GM12878 (cell line): ENCODE data around the gene COL9A3. TPM values are rescaled to one million over a fixed set of nuclear protein-coding genes. Genes with fewer than 3 reads are reported as not detected.

Experiments
- ATAC-seq: fragments of 200-7000 bp; cut with Tn5 transposase; 3 replicates; pipeline ENCODE4 v1.9.1; 2020; ENCODE audit warnings: mild to moderate bottlenecking, moderate library complexity
- BruUV-seq: library from RNA; stranded (reverse); fragments of 400-500 nt; replicated peaks from 2 replicates; lab custom pipeline; 2021; lab: Mats Ljungman, UMichigan
- CTCF ChIA-PET: fragments of 300-600 bp; sonication (Branson Sonifier 250); formaldehyde crosslinking; extraction: SDS; loops from one replicate; lab custom pipeline; 2021; ENCODE audit warnings: inconsistent platforms; lab: Yijun Ruan, JAX
- POLR2A ChIA-PET: fragments of 350-600 bp; formaldehyde crosslinking; extraction: SDS; loops from one replicate; lab custom pipeline; 2021; ENCODE audit warnings: inconsistent platforms; lab: Charles Lee
- RAD21 ChIA-PET: fragments of 300-600 bp; sonication (Branson Sonifier 250); formaldehyde crosslinking; loops from one replicate; lab custom pipeline; 2023; ENCODE audit warnings: antibody characterized with exemption; ENCODE audit not compliant: unreplicated experiment; lab: Charles Lee
- SMC1A ChIA-PET: fragments of 300-600 bp; sonication (Branson Sonifier 250); formaldehyde crosslinking; loops from one replicate; lab custom pipeline; 2023; ENCODE audit not compliant: unreplicated experiment, uncharacterized antibody; lab: Charles Lee
- DNase-seq: peaks from one replicate; pipeline ENCODE4 v3.0.0-alpha.2; 2011; ENCODE audit warnings: low read depth, low spot score
- FAIRE-seq: peaks from 3 replicates; lab custom pipeline; 2011; peaks lifted over from hg19 to GRCh38; lab: Jason Lieb, UNC
- H2AFZ ChIP-seq: 2 replicates; pipeline ENCODE4 v1.6.0; 2011; ENCODE audit warnings: low read depth, low read length, control low read depth; ENCODE audit not compliant: control insufficient read depth
- H3K27ac ChIP-seq: 2 replicates; pipeline ENCODE4 v1.5.1; 2011; ENCODE audit warnings: control low read depth; ENCODE audit not compliant: control insufficient read depth, insufficient read depth
- H3K27me3 ChIP-seq, 2 experiments: replicated peaks in 1 of 2; 2 replicates each; pipeline versions ENCODE4 v1.6.0 to v1.6.1; 2011; ENCODE audit warnings: low read length in 1 of 2; ENCODE audit not compliant: control insufficient read depth in 2 of 2, insufficient read depth in 2 of 2
- H3K36me3 ChIP-seq, 2 experiments: 2 replicates each; pipeline ENCODE4 v1.5.1; 2011; ENCODE audit warnings: low read length in 1 of 2; ENCODE audit not compliant: control insufficient read depth in 2 of 2, insufficient read depth in 2 of 2
- H3K4me1 ChIP-seq: 2 replicates; pipeline ENCODE4 v1.6.1; 2011; ENCODE audit warnings: mild to moderate bottlenecking, low read length, moderate library complexity, mixed read lengths; ENCODE audit not compliant: control insufficient read depth, insufficient read depth
- H3K4me2 ChIP-seq: 2 replicates; pipeline ENCODE4 v1.6.0; 2011; ENCODE audit warnings: control low read depth; ENCODE audit not compliant: control insufficient read depth, insufficient read depth
- H3K4me3 ChIP-seq: fragments of 200-600 bp; sonication (generic); 2 replicates; pipeline ENCODE4 v1.5.1; 2016
- H3K79me2 ChIP-seq: 2 replicates; pipeline ENCODE4 v1.6.0; 2011; ENCODE audit warnings: low read length; ENCODE audit not compliant: control insufficient read depth, insufficient read depth
- H3K9ac ChIP-seq: 2 replicates; pipeline ENCODE4 v1.8.0; 2011; ENCODE audit warnings: low read length, control low read depth, mixed read lengths; ENCODE audit not compliant: control insufficient read depth, insufficient read depth
- H3K9me3 ChIP-seq: replicated peaks from 3 replicates; pipeline ENCODE4 v1.5.1; 2011; ENCODE audit warnings: mild to moderate bottlenecking, low read length; ENCODE audit not compliant: control insufficient read depth, insufficient read depth
- H4K20me1 ChIP-seq: 2 replicates; pipeline ENCODE4 v1.6.0; 2011; ENCODE audit not compliant: control insufficient read depth, insufficient read depth
- BHLHE40 ChIP-seq, 2 experiments: fragments of 450-650 bp in 1 of 2; IDR thresholded peaks; 2 replicates each; pipeline ENCODE4 v1.6.1; 2011 to 2017; ENCODE audit warnings: low read depth in 2 of 2, borderline replicate concordance in 1 of 2, improper control_type of control experiment in 1 of 2, low read length in 1 of 2, mild to moderate bottlenecking in 1 of 2
- EGR1 ChIP-seq, 2 experiments: IDR thresholded peaks; 1 replicate in 1 of 2; 2 replicates in 1 of 2; pipeline ENCODE4 v1.6.1; 2011 to 2012; ENCODE audit warnings: low read depth in 2 of 2, low read length in 2 of 2, borderline replicate concordance in 1 of 2, mild to moderate bottlenecking in 1 of 2, moderate library complexity in 1 of 2
- ETV6 ChIP-seq, 2 experiments: fragments of 450-650 bp in 1 of 2; IDR thresholded peaks in 1 of 2; conservative IDR thresholded peaks in 1 of 2; 2 replicates each; pipeline ENCODE4 v1.6.1; 2014; ENCODE audit warnings: antibody characterized with exemption in 1 of 2, borderline replicate concordance in 1 of 2, low read depth in 1 of 2, mild to moderate bottlenecking in 1 of 2, moderate library complexity in 1 of 2
- GABPA ChIP-seq: IDR thresholded peaks from 2 replicates; pipeline ENCODE4 v1.6.1; 2014; ENCODE audit warnings: antibody characterized with exemption, low read depth, mild to moderate bottlenecking, inconsistent platforms
- MEF2B ChIP-seq: fragments of 450-650 bp; IDR thresholded peaks from 2 replicates; pipeline ENCODE4 v1.6.1; 2018; ENCODE audit warnings: mild to moderate bottlenecking, moderate library complexity; ENCODE audit not compliant: partially characterized antibody, poor library complexity, severe bottlenecking
- NBN ChIP-seq: fragments of 450-650 bp; IDR thresholded peaks from 2 replicates; pipeline ENCODE4 v1.6.1; 2016
- SREBF2 ChIP-seq: IDR thresholded peaks from 2 replicates; pipeline ENCODE4 v1.6.1; 2012; ENCODE audit warnings: mild to moderate bottlenecking, low read length
- TAF1 ChIP-seq: IDR thresholded peaks from 2 replicates; pipeline ENCODE4 v1.6.1; 2011; ENCODE audit warnings: mild to moderate bottlenecking, low read depth, low read length, borderline replicate concordance
- YY1 ChIP-seq: IDR thresholded peaks from 2 replicates; pipeline ENCODE4 v1.6.1; 2011; ENCODE audit warnings: low read depth, mild to moderate bottlenecking, low read length
- ZNF384 ChIP-seq: IDR thresholded peaks from 2 replicates; pipeline ENCODE4 v1.6.1; 2012; ENCODE audit warnings: low read depth, mild to moderate bottlenecking, low read length, improper control_type of control experiment, borderline replicate concordance
- WGBS: methylation state at CpG from one replicate; pipeline ENCODE4 v1.1.6; 2016; ENCODE audit warnings: low lambda C conversion rate; ENCODE audit not compliant: insufficient replicate concordance, insufficient coverage; ENCODE audit errors: missing lambda C conversion rate; 5-methylcytosine and 5-hydroxymethylcytosine counted together
- in situ Hi-C: fragments of 300-500 bp; cut with MboI; formaldehyde crosslinking; loops from 9 replicates; pipeline ENCODE4 v1.14.3; 2018; ENCODE audit warnings: mixed read lengths
- intact Hi-C: fragments of 100-400 bp; cut with micrococcal nuclease; formaldehyde crosslinking; loops from one replicate; pipeline ENCODE4 v1.14.2; 2022; ENCODE audit not compliant: unreplicated experiment
- polyA plus RNA-seq, 11 experiments: library from polyadenylated mRNA; depleted of rRNA in 4 of 11; unstranded in 6 of 11; stranded (reverse) in 5 of 11; fragments of >200 nt; fragmentation: Nextera tagmentation in 4 of 11; fragmentation: Illumina TruSeq in 1 of 11; extraction: Ambion mirVana in 4 of 11; extraction: Trizol in 1 of 11; gene quantifications; 1 replicate in 1 of 11; 2 replicates in 10 of 11; pipeline versions ENCODE4 v1.2.1 to v1.2.3, GENCODE V29; 2011 to 2016; ENCODE audit warnings: inconsistent platforms in 2 of 11, missing spikeins in 2 of 11, low read depth in 1 of 11
- total RNA-seq, 4 experiments: library from RNA; depleted of rRNA in 3 of 4; stranded (reverse); fragments of >200 nt in 3 of 4; fragmentation: Illumina TruSeq in 1 of 4; extraction: Trizol in 1 of 4; gene quantifications; 2 replicates each; pipeline versions ENCODE4 v1.2.1 to v1.2.3, GENCODE V29; 2013 to 2021
- TF ChIP-seq, protein P1 (sequence below): IDR thresholded peaks from 2 replicates; pipeline ENCODE4 v1.6.1; 2011; ENCODE audit warnings: low read depth, low read length, improper control_type of control experiment, borderline replicate concordance
- TF ChIP-seq, protein P2 (sequence below): fragments of 450-650 bp; conservative IDR thresholded peaks from 2 replicates; pipeline ENCODE4 v1.6.1; 2017; ENCODE audit warnings: mild to moderate bottlenecking, moderate library complexity
- TF ChIP-seq, protein P3 (sequence below): fragments of 450-650 bp; IDR thresholded peaks from 2 replicates; pipeline ENCODE4 v1.6.1; 2017; ENCODE audit warnings: borderline replicate concordance

COL9A3 gene
- total and polyA plus RNA-seq, 10 of the 15 experiments (the other 5 are each of a cell fraction or from before 2014, with no cell fraction given), result 0.09 to 1.7 (median 0.63) TPM; not detected in 1

DNA sequence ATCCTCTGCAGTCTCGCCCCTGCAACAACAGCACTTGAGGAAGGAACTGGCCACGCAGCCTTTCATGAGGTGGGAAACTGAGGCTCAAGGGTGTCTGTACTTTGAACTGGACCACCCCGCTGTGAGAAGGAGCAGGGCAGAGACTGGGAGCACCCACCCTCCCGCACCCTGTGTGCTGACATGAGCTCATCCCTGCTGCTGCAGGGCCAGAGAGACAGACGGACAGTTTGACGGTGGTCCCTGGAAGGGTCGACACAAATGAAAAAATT is 37.5 kb upstream of the COL9A3 start:
- no peak for FAIRE-seq
- H3K4me2 ChIP-seq, result no peak overlapping the region
- H3K9me3 ChIP-seq, result no peaks in the 10 kb centered on the region; the same call in 2 of the 3 replicates
- CTCF ChIA-PET, result interaction anchor here (1.0 kb wide), 1 partner anchor 12 kb away, joined by 3 read pairs; no protein-coding TSS in a partner anchor
- DNase-seq, result no peak
- WGBS, result 79% methylated on average over 7 of the region's 7 CpGs
- no TSS peak for BruUV-seq
- H3K9ac ChIP-seq, result no peak overlapping the region
- H2AFZ ChIP-seq, result no peak overlapping the region
- H4K20me1 ChIP-seq, result no peaks in the 10 kb centered on the region
- no peak for TF ChIP-seq SREBF2
- no peak for TF ChIP-seq NBN
- TF ChIP-seq MEF2B, result no peak
- TF ChIP-seq, protein P1, sequence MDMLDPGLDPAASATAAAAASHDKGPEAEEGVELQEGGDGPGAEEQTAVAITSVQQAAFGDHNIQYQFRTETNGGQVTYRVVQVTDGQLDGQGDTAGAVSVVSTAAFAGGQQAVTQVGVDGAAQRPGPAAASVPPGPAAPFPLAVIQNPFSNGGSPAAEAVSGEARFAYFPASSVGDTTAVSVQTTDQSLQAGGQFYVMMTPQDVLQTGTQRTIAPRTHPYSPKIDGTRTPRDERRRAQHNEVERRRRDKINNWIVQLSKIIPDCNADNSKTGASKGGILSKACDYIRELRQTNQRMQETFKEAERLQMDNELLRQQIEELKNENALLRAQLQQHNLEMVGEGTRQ, result no peak
- TF ChIP-seq YY1, result no peak
- no peak for TF ChIP-seq BHLHE40 (IDR thresholded peaks at IDR 0.05; ENCODE audit: borderline replicate concordance in 1 of 2, low read depth in 2 of 2, low read length in 1 of 2)
- no peak for TF ChIP-seq GABPA
- no peak for TF ChIP-seq ZNF384
- no peak for TF ChIP-seq TAF1
- no peak for TF ChIP-seq EGR1 (IDR thresholded peaks at IDR 0.05; ENCODE audit: borderline replicate concordance in 1 of 2, low read depth in 2 of 2, low read length in 2 of 2)
- TF ChIP-seq, protein P2, sequence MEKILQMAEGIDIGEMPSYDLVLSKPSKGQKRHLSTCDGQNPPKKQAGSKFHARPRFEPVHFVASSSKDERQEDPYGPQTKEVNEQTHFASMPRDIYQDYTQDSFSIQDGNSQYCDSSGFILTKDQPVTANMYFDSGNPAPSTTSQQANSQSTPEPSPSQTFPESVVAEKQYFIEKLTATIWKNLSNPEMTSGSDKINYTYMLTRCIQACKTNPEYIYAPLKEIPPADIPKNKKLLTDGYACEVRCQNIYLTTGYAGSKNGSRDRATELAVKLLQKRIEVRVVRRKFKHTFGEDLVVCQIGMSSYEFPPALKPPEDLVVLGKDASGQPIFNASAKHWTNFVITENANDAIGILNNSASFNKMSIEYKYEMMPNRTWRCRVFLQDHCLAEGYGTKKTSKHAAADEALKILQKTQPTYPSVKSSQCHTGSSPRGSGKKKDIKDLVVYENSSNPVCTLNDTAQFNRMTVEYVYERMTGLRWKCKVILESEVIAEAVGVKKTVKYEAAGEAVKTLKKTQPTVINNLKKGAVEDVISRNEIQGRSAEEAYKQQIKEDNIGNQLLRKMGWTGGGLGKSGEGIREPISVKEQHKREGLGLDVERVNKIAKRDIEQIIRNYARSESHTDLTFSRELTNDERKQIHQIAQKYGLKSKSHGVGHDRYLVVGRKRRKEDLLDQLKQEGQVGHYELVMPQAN, result no peak
- TF ChIP-seq ETV6 (conservative IDR thresholded peaks at IDR 0.05 in 1 of 2, IDR thresholded peaks at IDR 0.05 in 1 of 2; ENCODE audit: borderline replicate concordance in 1 of 2, low read depth in 1 of 2), result no peak
- TF ChIP-seq, protein P3, sequence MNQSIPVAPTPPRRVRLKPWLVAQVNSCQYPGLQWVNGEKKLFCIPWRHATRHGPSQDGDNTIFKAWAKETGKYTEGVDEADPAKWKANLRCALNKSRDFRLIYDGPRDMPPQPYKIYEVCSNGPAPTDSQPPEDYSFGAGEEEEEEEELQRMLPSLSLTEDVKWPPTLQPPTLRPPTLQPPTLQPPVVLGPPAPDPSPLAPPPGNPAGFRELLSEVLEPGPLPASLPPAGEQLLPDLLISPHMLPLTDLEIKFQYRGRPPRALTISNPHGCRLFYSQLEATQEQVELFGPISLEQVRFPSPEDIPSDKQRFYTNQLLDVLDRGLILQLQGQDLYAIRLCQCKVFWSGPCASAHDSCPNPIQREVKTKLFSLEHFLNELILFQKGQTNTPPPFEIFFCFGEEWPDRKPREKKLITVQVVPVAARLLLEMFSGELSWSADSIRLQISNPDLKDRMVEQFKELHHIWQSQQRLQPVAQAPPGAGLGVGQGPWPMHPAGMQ, result no peak
- H3K36me3 ChIP-seq, result no peaks in the 10 kb centered on the region
- ATAC-seq, result no peak
- SMC1A ChIA-PET, result no interaction called here
- no peak overlapping the region for H3K27ac ChIP-seq
- peaks cover 10% of the 10 kb centered on the region for H3K4me1 ChIP-seq
- no peak overlapping the region for H3K4me3 ChIP-seq
- H3K27me3 ChIP-seq, result peaks cover 0 to 1% of the 10 kb centered on the region in 2 experiments; a peak in 1 of 4 replicates
- H3K79me2 ChIP-seq, result no peaks in the 10 kb centered on the region
- in situ Hi-C loops (loop anchor here (5.0 kb wide), 1 partner anchor 48 kb away; no protein-coding TSS in a partner anchor), intact Hi-C loops (no loop called here)
- RAD21 ChIA-PET, result no interaction called here
- POLR2A ChIA-PET, result no interaction called here
